GM12874 (cell line): Measurements from ENCODE around the gene PTGER1.

Experiments used
- CTCF ChIP-seq: IDR thresholded peaks from 2 replicates; pipeline ENCODE4 v1.5.1; 2011; ENCODE audit warnings: low read depth, mild to moderate bottlenecking, control low read depth, low read length, moderate library complexity; ENCODE audit not compliant: insufficient read depth

PTGER1 gene

GRCh38 chr19:14440049-14440448 lies 35.1 kb downstream of the PTGER1 start:
- TF ChIP-seq CTCF, result no peak

GRCh38 chr19:14439014-14439413 lies 36.1 kb downstream of the PTGER1 start:
- TF ChIP-seq CTCF, result no peak

GRCh38 chr19:14437578-14438140 lies 37.5 kb downstream of the PTGER1 start:
- no peak for TF ChIP-seq CTCF

GRCh38 chr19:14435320-14436050 lies 39.7 kb downstream of the PTGER1 start:
- no peak for TF ChIP-seq CTCF

- TF ChIP-seq CTCF, result no peak
These were observed 40.4 kb downstream of the PTGER1 start for GRCh38 chr19:14434543-14435319.

GRCh38 chr19:14433554-14434501 lies 41.3 kb downstream of the PTGER1 start:
- TF ChIP-seq CTCF, result no peak
